Loucy (cell line): ENCODE results near the gene PPRC1.

ENCODE experiments used
- H2AFZ ChIP-seq: fragments of 200-600 bp; sonication (generic); 2 replicates; pipeline ENCODE4 v1.6.0; 2016; ENCODE audit warnings: antibody characterized with exemption, mild to moderate bottlenecking, low read length, moderate library complexity
- H3F3A ChIP-seq: fragments of 200-600 bp; 2 replicates; pipeline ENCODE4 v1.6.0; 2016; ENCODE audit warnings: antibody characterized with exemption, low read depth, mild to moderate bottlenecking
- H3K27me3 ChIP-seq: fragments of 200-600 bp; sonication (generic); 2 replicates; pipeline ENCODE4 v1.6.1; 2014; ENCODE audit warnings: low read length, mild to moderate bottlenecking; ENCODE audit not compliant: insufficient read depth, poor library complexity, severe bottlenecking
- H3K36me3 ChIP-seq: fragments of 200-600 bp; sonication (generic); 2 replicates; pipeline ENCODE4 v1.6.1; 2016; ENCODE audit warnings: low read length; ENCODE audit not compliant: insufficient read depth
- H3K4me1 ChIP-seq: fragments of 200-600 bp; sonication (generic); 2 replicates; pipeline ENCODE4 v1.5.1; 2014; ENCODE audit warnings: low read length, mild to moderate bottlenecking; ENCODE audit not compliant: insufficient read depth, poor library complexity, severe bottlenecking
- H3K4me2 ChIP-seq: fragments of 200-600 bp; sonication (generic); 2 replicates; pipeline ENCODE4 v1.6.0; 2014; ENCODE audit warnings: antibody characterized with exemption, low read length, low read depth, mild to moderate bottlenecking; ENCODE audit not compliant: poor library complexity, severe bottlenecking
- H3K4me3 ChIP-seq: fragments of 200-600 bp; sonication (generic); 2 replicates; pipeline ENCODE4 v1.5.1; 2014; ENCODE audit warnings: low read length, mild to moderate bottlenecking, mixed read lengths; ENCODE audit not compliant: poor library complexity, severe bottlenecking
- H3K79me2 ChIP-seq: fragments of 200-600 bp; sonication (generic); 2 replicates; pipeline ENCODE4 v1.6.1; 2014; ENCODE audit warnings: low read length; ENCODE audit not compliant: insufficient read depth
- H3K9ac ChIP-seq: fragments of 200-600 bp; sonication (generic); 2 replicates; pipeline ENCODE4 v1.6.0; 2014; ENCODE audit warnings: mild to moderate bottlenecking, low read depth, low read length, moderate library complexity; ENCODE audit not compliant: poor library complexity, severe bottlenecking
- H3K9me2 ChIP-seq: fragments of 200-600 bp; sonication (generic); replicated peaks from 2 replicates; pipeline ENCODE4 v1.6.1; 2016; ENCODE audit warnings: low read depth, low read length, mixed read lengths
- H3K9me3 ChIP-seq: fragments of 200-600 bp; sonication (generic); 2 replicates; pipeline ENCODE4 v1.6.1; 2014; ENCODE audit warnings: mild to moderate bottlenecking, antibody characterized with exemption, low read length, low read depth; ENCODE audit not compliant: insufficient read depth
- H4K20me1 ChIP-seq: fragments of 200-600 bp; sonication (generic); 2 replicates; pipeline ENCODE4 v1.6.0; 2014; ENCODE audit warnings: antibody characterized with exemption, low read length, mild to moderate bottlenecking; ENCODE audit not compliant: insufficient read depth, poor library complexity, severe bottlenecking
- EZH2phosphoT487 ChIP-seq: fragments of 200-600 bp; IDR thresholded peaks from 2 replicates; pipeline ENCODE4 v1.6.1; 2018; ENCODE audit warnings: antibody characterized with exemption, mild to moderate bottlenecking, moderate library complexity, borderline replicate concordance
- TF ChIP-seq, protein P1 (sequence below): fragments of 200-600 bp; sonication (generic); conservative IDR thresholded peaks from 2 replicates; pipeline ENCODE4 v1.5.1; 2014; ENCODE audit warnings: mild to moderate bottlenecking, antibody characterized with exemption, low read length

The PPRC1 gene

DNA sequence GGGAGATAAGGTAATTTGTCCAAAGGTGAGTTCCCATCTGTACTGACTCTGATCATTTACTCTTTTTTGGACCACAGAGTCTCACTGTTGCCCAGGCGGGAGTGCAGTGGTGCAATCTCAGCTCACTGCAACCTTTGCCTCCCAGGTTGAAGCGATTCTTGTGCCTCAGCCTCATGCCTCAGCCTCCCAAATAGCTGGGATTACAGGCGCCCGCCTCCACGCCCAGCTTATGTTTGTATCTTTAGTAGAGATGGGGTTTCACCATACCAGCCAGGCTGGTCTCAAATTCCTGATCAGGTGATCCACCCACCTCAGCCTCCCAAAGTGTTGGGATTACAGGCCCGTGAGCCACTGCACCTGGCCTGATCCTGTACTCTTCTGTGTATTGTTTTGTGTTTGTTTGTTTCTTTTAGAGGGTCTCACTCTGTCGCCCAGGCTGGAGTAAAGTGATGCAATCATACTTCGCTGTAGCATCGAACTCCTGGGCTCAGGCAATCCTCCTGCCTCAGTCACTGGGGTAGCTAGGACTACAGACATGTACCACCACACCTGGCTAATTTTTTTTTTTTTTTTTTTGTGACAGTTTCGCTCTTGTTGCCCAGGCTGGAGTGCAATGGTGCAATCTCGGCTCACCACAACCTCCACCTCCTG lies 21.8 kb downstream of the PPRC1 start:
- peaks cover 44% of the 10 kb centered on the region for H4K20me1 ChIP-seq
- H3K79me2 ChIP-seq: peaks cover 62% of the 10 kb centered on the region

DNA sequence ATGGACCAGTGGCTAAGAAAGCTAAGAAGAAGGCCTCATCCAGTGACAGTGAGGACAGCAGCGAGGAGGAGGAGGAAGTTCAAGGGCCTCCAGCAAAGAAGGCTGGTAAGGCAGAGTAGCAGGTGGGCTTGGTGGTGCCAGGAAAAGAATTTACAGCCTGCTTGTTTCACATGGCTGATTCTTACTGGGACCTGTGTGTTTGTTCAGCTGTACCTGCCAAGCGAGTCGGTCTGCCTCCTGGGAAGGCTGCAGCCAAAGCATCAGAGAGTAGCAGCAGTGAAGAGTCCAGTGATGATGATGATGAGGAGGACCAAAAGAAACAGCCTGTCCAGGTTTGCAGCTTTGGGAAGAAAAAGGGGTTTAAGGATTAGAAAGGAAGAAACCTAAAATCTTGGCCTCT lies 24.4 kb downstream of the PPRC1 start:
- no peak overlapping the region for H2AFZ ChIP-seq
- peaks cover 17% of the 10 kb centered on the region for H3K4me1 ChIP-seq
- peaks cover 44% of the 10 kb centered on the region for H4K20me1 ChIP-seq
- TF ChIP-seq, protein P1, sequence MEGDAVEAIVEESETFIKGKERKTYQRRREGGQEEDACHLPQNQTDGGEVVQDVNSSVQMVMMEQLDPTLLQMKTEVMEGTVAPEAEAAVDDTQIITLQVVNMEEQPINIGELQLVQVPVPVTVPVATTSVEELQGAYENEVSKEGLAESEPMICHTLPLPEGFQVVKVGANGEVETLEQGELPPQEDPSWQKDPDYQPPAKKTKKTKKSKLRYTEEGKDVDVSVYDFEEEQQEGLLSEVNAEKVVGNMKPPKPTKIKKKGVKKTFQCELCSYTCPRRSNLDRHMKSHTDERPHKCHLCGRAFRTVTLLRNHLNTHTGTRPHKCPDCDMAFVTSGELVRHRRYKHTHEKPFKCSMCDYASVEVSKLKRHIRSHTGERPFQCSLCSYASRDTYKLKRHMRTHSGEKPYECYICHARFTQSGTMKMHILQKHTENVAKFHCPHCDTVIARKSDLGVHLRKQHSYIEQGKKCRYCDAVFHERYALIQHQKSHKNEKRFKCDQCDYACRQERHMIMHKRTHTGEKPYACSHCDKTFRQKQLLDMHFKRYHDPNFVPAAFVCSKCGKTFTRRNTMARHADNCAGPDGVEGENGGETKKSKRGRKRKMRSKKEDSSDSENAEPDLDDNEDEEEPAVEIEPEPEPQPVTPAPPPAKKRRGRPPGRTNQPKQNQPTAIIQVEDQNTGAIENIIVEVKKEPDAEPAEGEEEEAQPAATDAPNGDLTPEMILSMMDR: no peak
- TF ChIP-seq EZH2phosphoT487: no peak
- H3K9ac ChIP-seq: peak overlapping the region; percentile 1
- H3F3A ChIP-seq: no peaks in the 10 kb centered on the region
- no peaks in the 10 kb centered on the region for H3K9me3 ChIP-seq
- H3K27me3 ChIP-seq: no peaks in the 10 kb centered on the region
- no peaks in the 10 kb centered on the region for H3K9me2 ChIP-seq
- no peak overlapping the region for H3K4me3 ChIP-seq
- peaks cover 61% of the 10 kb centered on the region for H3K79me2 ChIP-seq
- H3K4me2 ChIP-seq: no peak overlapping the region
- peaks cover 52% of the 10 kb centered on the region for H3K36me3 ChIP-seq

More for the DNA sequence above, 21.8 kb downstream of the PPRC1 start:
- H2AFZ ChIP-seq: no peak overlapping the region
- H3K9ac ChIP-seq: no peak overlapping the region
- H3K4me3 ChIP-seq: peak overlapping the region; percentile 14
- H3K4me1 ChIP-seq: peaks cover 22% of the 10 kb centered on the region
- H3K9me2 ChIP-seq: no peaks in the 10 kb centered on the region
- no peaks in the 10 kb centered on the region for H3K9me3 ChIP-seq
- peaks cover 29% of the 10 kb centered on the region; the same call in 1 of the 2 replicates for H3K36me3 ChIP-seq
- TF ChIP-seq, protein P1: no peak
- no peak for TF ChIP-seq EZH2phosphoT487
- no peaks in the 10 kb centered on the region for H3K27me3 ChIP-seq
- peak overlapping the region; percentile 84 for H3K4me2 ChIP-seq
- peaks cover 12% of the 10 kb centered on the region; the same call in 1 of the 2 replicates for H3F3A ChIP-seq

DNA sequence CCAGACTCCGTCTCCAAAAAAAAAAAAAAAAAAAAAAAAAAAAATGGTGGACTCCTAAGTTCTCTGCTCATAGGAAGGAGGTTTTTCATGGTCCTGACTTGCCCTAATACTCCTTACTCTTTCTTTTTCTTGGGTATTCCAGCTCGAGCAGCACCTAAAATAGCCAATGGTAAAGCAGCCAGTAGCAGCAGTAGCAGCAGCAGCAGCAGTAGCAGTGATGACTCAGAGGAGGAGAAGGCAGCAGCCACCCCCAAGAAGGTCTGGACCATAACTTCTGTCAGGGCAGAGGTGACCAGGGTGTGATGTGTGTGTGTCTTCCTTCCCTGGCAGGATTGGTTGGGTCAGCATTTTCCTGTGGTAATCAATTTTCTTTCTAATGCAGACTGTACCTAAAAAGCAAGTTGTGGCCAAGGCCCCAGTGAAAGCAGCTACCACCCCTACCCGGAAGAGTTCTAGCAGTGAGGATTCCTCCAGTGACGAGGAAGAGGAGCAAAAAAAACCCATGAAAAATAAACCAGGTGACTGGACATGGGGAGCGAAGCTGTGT lies 26.3 kb downstream of the PPRC1 start:
- Histone ChIP-seq H3K4me3 (no peak overlapping the region), H4K20me1 (peaks cover 31% of the 10 kb centered on the region), H2AFZ (no peak overlapping the region), H3K4me1 (peaks cover 8% of the 10 kb centered on the region), H3K9ac (no peak overlapping the region), H3F3A (peaks cover 4% of the 10 kb centered on the region; the same call in 1 of the 2 replicates), H3K79me2 (peaks cover 42% of the 10 kb centered on the region), H3K4me2 (no peak overlapping the region), H3K36me3 (peaks cover 71% of the 10 kb centered on the region), H3K9me2 (no peaks in the 10 kb centered on the region), H3K9me3 (no peaks in the 10 kb centered on the region), H3K27me3 (no peaks in the 10 kb centered on the region)
- TF ChIP-seq EZH2phosphoT487: no peak
- TF ChIP-seq, protein P1: no peak
